H1 (cell line): Measurements from ENCODE around the gene PTPN22. TPM values are rescaled to one million over a fixed set of nuclear protein-coding genes. Genes with fewer than 3 reads are reported as not detected.

ENCODE experiments used
- CTCF ChIA-PET: fragments of 300-600 bp; sonication (Branson Sonifier 250); formaldehyde crosslinking; loops from one replicate; lab custom pipeline; 2021; ENCODE audit not compliant: partially characterized antibody; lab: Charles Lee
- POLR2A ChIA-PET: fragments of 300-600 bp; sonication (Branson Sonifier 250); formaldehyde crosslinking; loops from one replicate; lab custom pipeline; 2021; ENCODE audit warnings: inconsistent platforms; ENCODE audit not compliant: partially characterized antibody; lab: Charles Lee
- DNase-seq, 2 experiments: peaks; one replicate each; pipeline versions ENCODE4 v3.0.0 to v3.0.0-alpha.2; 2010 to 2022; ENCODE audit warnings: low spot score in 2 of 2, low read depth in 1 of 2, mixed read lengths in 1 of 2
- FAIRE-seq: peaks from 2 replicates; lab custom pipeline; 2011; peaks lifted over from hg19 to GRCh38; lab: Jason Lieb, UNC
- H2AFZ ChIP-seq: 2 replicates; pipeline ENCODE4 v1.8.1; 2012; ENCODE audit warnings: low read length, inconsistent platforms
- H2AK5ac ChIP-seq: 2 replicates; pipeline ENCODE4 v1.6.1; 2013; ENCODE audit warnings: low read depth, low read length
- H2BK120ac ChIP-seq: replicated peaks from 2 replicates; pipeline ENCODE3; 2013; ENCODE audit warnings: low read depth, low read length, inconsistent platforms
- H2BK12ac ChIP-seq: 2 replicates; pipeline ENCODE4 v1.6.1; 2013; ENCODE audit warnings: low read depth, low read length
- H2BK15ac ChIP-seq: 2 replicates; pipeline ENCODE4 v1.6.1; 2013; ENCODE audit warnings: low read length
- H2BK20ac ChIP-seq: 2 replicates; pipeline ENCODE4 v1.6.1; 2013; ENCODE audit warnings: low read length
- H2BK5ac ChIP-seq: 2 replicates; pipeline ENCODE4 v1.6.1; 2013; ENCODE audit warnings: low read depth, low read length
- H3K14ac ChIP-seq: 2 replicates; pipeline ENCODE4 v1.6.1; 2013; ENCODE audit warnings: inconsistent platforms; ENCODE audit not compliant: insufficient read length
- H3K18ac ChIP-seq: 2 replicates; pipeline ENCODE4 v1.6.1; 2013; ENCODE audit warnings: low read length; ENCODE audit errors: extremely low read depth
- H3K23ac ChIP-seq: 2 replicates; pipeline ENCODE4 v1.6.1; 2013; ENCODE audit warnings: inconsistent platforms; ENCODE audit not compliant: insufficient read length
- H3K23me2 ChIP-seq: 2 replicates; pipeline ENCODE4 v1.6.1; 2013; ENCODE audit warnings: low read depth, low read length
- H3K27ac ChIP-seq: 2 replicates; pipeline ENCODE4 v1.6.1; 2011; ENCODE audit warnings: low read depth, low read length, inconsistent platforms
- H3K27me3 ChIP-seq, 4 experiments: replicated peaks in 1 of 4; 1 replicate in 1 of 4; 2 replicates in 3 of 4; pipeline versions ENCODE4 v1.6.1 to v1.8.1; 2011 to 2013; ENCODE audit warnings: low read length in 3 of 4, mild to moderate bottlenecking in 3 of 4, inconsistent platforms in 2 of 4, mixed read lengths in 2 of 4, moderate library complexity in 1 of 4; ENCODE audit not compliant: control insufficient read depth in 3 of 4, insufficient read depth in 3 of 4; ENCODE audit errors: extremely low read depth in 1 of 4
- H3K36me3 ChIP-seq, 4 experiments: 2 replicates each; pipeline versions ENCODE4 v1.6.1 to v1.8.1; 2011 to 2013; ENCODE audit warnings: mild to moderate bottlenecking in 4 of 4, low read length in 3 of 4, moderate library complexity in 2 of 4, control low read depth in 1 of 4, inconsistent platforms in 1 of 4; ENCODE audit not compliant: insufficient read depth in 4 of 4, control insufficient read depth in 2 of 4
- H3K4ac ChIP-seq: replicated peaks from 2 replicates; pipeline ENCODE3; 2013; ENCODE audit warnings: low read length, low read depth, mixed read lengths, inconsistent platforms; ENCODE audit not compliant: insufficient read length
- H3K4me1 ChIP-seq, 4 experiments: replicated peaks in 1 of 4; 1 replicate in 1 of 4; 2 replicates in 3 of 4; pipeline versions ENCODE4 v1.6.1 to v1.8.1; 2011 to 2013; ENCODE audit warnings: low read length in 3 of 4, inconsistent platforms in 2 of 4, mixed read lengths in 1 of 4; ENCODE audit not compliant: insufficient read depth in 4 of 4, control insufficient read depth in 3 of 4
- H3K4me2 ChIP-seq, 2 experiments: 2 replicates each; pipeline versions ENCODE4 v1.6.1 to v1.8.1; 2011 to 2013; ENCODE audit warnings: low read depth in 2 of 2, low read length in 2 of 2, control low read depth in 1 of 2, inconsistent platforms in 1 of 2, mild to moderate bottlenecking in 1 of 2; ENCODE audit not compliant: insufficient read depth in 1 of 2
- H3K4me3 ChIP-seq, 4 experiments: fragments of 200-600, 300-600 bp in 1 of 4; sonication (generic), shearing (Covaris generic), sonication (Bioruptor Twin) in 1 of 4; 2 replicates each; pipeline versions ENCODE4 v1.5.1 to v1.8.1; 2011 to 2016; ENCODE audit warnings: low read length in 4 of 4, low read depth in 3 of 4, control low read depth in 2 of 4, inconsistent platforms in 2 of 4, mild to moderate bottlenecking in 2 of 4, mixed read lengths in 1 of 4, moderate library complexity in 1 of 4; ENCODE audit not compliant: insufficient read depth in 2 of 4; ENCODE audit errors: extremely low read depth in 1 of 4
- H3K56ac ChIP-seq: replicated peaks from 2 replicates; pipeline ENCODE3; 2013; ENCODE audit warnings: low read depth, mild to moderate bottlenecking, mixed read lengths, low read length, inconsistent platforms; ENCODE audit not compliant: insufficient read length
- H3K79me1 ChIP-seq: 2 replicates; pipeline ENCODE4 v1.6.1; 2013; ENCODE audit warnings: low read depth, low read length, control low read depth
- H3K79me2 ChIP-seq, 2 experiments: 2 replicates each; pipeline versions ENCODE4 v1.6.1 to v1.8.1; 2012 to 2013; ENCODE audit warnings: low read length in 2 of 2, mild to moderate bottlenecking in 2 of 2, inconsistent platforms in 1 of 2; ENCODE audit not compliant: insufficient read depth in 2 of 2, control insufficient read depth in 1 of 2
- H3K9ac ChIP-seq, 4 experiments: replicated peaks in 1 of 4; 1 replicate in 1 of 4; 2 replicates in 3 of 4; pipeline versions ENCODE4 v1.6.1 to v1.8.1; 2011 to 2013; ENCODE audit warnings: low read depth in 3 of 4, low read length in 3 of 4, control low read depth in 2 of 4, mild to moderate bottlenecking in 2 of 4, moderate library complexity in 2 of 4, inconsistent platforms in 1 of 4; ENCODE audit errors: extremely low read depth in 1 of 4
- H3K9me3 ChIP-seq, 2 experiments: 2 replicates each; pipeline versions ENCODE4 v1.6.1 to v1.8.1; 2012 to 2013; ENCODE audit warnings: mild to moderate bottlenecking in 2 of 2, moderate library complexity in 2 of 2, control low read depth in 1 of 2, inconsistent platforms in 1 of 2, low read depth in 1 of 2, low read length in 1 of 2, mixed read lengths in 1 of 2; ENCODE audit not compliant: insufficient read depth in 2 of 2
- H4K20me1 ChIP-seq, 2 experiments: replicated peaks in 1 of 2; 2 replicates each; pipeline versions ENCODE3 to v1.8.1; 2011 to 2013; ENCODE audit warnings: inconsistent platforms in 2 of 2, low read length in 2 of 2, mild to moderate bottlenecking in 1 of 2; ENCODE audit not compliant: insufficient read depth in 2 of 2, control insufficient read depth in 1 of 2
- H4K5ac ChIP-seq: 2 replicates; pipeline ENCODE4 v1.6.1; 2013; ENCODE audit warnings: low read length, low read depth, mixed read lengths, inconsistent platforms; ENCODE audit not compliant: insufficient read length
- H4K8ac ChIP-seq: 2 replicates; pipeline ENCODE4 v1.8.0; 2013; ENCODE audit warnings: mild to moderate bottlenecking, moderate library complexity, low read length, inconsistent platforms; ENCODE audit not compliant: insufficient read depth; ENCODE audit errors: extremely low read depth
- H4K91ac ChIP-seq: replicated peaks from 2 replicates; pipeline ENCODE3; 2013; ENCODE audit warnings: low read length, mixed read lengths, inconsistent platforms; ENCODE audit not compliant: insufficient read length
- CTBP2 ChIP-seq: IDR thresholded peaks from 2 replicates; pipeline ENCODE4 v1.7.0; 2011; ENCODE audit warnings: borderline replicate concordance, mild to moderate bottlenecking, moderate library complexity, mixed read lengths, low read length; ENCODE audit not compliant: insufficient read depth, insufficient read length
- WGBS, 2 experiments: shearing (Covaris generic) in 1 of 2; methylation state at CpG; one replicate each; pipeline versions ENCODE4 v1.1.6 to v1.1.7; 2013 to 2015; ENCODE audit warnings: low lambda C conversion rate in 2 of 2, mixed read lengths in 2 of 2, inconsistent platforms in 1 of 2, low coverage in 1 of 2, missing lambda C conversion rate in 1 of 2; ENCODE audit not compliant: insufficient replicate concordance in 2 of 2, insufficient coverage in 1 of 2, insufficient read length in 1 of 2; ENCODE audit errors: extremely low coverage in 1 of 2, missing lambda C conversion rate in 1 of 2; 5-methylcytosine and 5-hydroxymethylcytosine counted together
- polyA plus RNA-seq, 7 experiments: library from polyadenylated mRNA; depleted of rRNA in 3 of 7; stranded (reverse) in 5 of 7; unstranded in 2 of 7; fragments of >200 nt in 5 of 7; fragments of 200-250 nt in 2 of 7; gene quantifications; 1 replicate in 5 of 7; 2 replicates in 1 of 7; 4 replicates in 1 of 7; pipeline versions ENCODE4 v1.2.1 to v1.2.3, GENCODE V29; 2011 to 2013; ENCODE audit warnings: missing spikeins in 2 of 7, mixed read lengths in 2 of 7
- total RNA-seq: library from RNA; stranded (reverse); fragmentation: NEBNext Ultra II Directional; extraction: Animal tissue kit (Norgen Biotek cat#: 25700); gene quantifications from 2 replicates; pipeline ENCODE4 v1.2.1, GENCODE V29; 2021

PTPN22 gene
- total and polyA plus RNA-seq, 2 of the 8 experiments (the other 6 are each of a cell fraction or from before 2014, with no cell fraction given), result not detected

- no peak overlapping the region for H2AFZ ChIP-seq
- H3K27me3 ChIP-seq, result no peaks in the 10 kb centered on the region
- H4K8ac ChIP-seq, result no peak overlapping the region
- H2AK5ac ChIP-seq, result no peak overlapping the region
- H3K14ac ChIP-seq, result no peak overlapping the region
- WGBS, 2 experiments, result 87% methylated on average over 10 of the region's 15 CpGs; no CpG with 5 or more reads in 1 of the 2 experiments
- no peaks in the 10 kb centered on the region for H3K4me1 ChIP-seq
- H3K79me2 ChIP-seq, result peaks cover 12 to 34% of the 10 kb centered on the region in 2 experiments
- no peaks in the 10 kb centered on the region for H3K36me3 ChIP-seq
- FAIRE-seq (no peak), DNase-seq (no peak)
- no peak for TF ChIP-seq CTBP2
- no peak overlapping the region; the same call in 1 of the 2 replicates for H2BK12ac ChIP-seq
- no peak overlapping the region for H2BK120ac ChIP-seq
- no peak overlapping the region for H2BK15ac ChIP-seq
- ChIA-PET CTCF (no interaction called here), POLR2A (interaction anchor here (1.1 to 2.5 kb wide), 2 partner anchors 20 to 92 kb away, joined by 5 to 10 read pairs; partner anchors contain the start of genes AP4B1 and DCLRE1B)
- H3K18ac ChIP-seq, result no peak overlapping the region
- H4K5ac ChIP-seq, result no peak overlapping the region
- H2BK20ac ChIP-seq, result no peak overlapping the region
- peaks cover 2 to 4% of the 10 kb centered on the region in 2 experiments for H4K20me1 ChIP-seq
- peak overlapping the region in 1 of 2 experiments; percentile 51; a peak in 2 of 4 replicates for H3K4me2 ChIP-seq
- no peaks in the 10 kb centered on the region for H3K79me1 ChIP-seq
- no peak overlapping the region for H3K27ac ChIP-seq
- no peak overlapping the region for H3K9ac ChIP-seq
- H3K56ac ChIP-seq, result no peak overlapping the region
- H3K9me3 ChIP-seq, result no peaks in the 10 kb centered on the region
- no peak overlapping the region for H2BK5ac ChIP-seq
- no peak overlapping the region for H3K4ac ChIP-seq
- no peak overlapping the region for H3K23ac ChIP-seq
- no peak overlapping the region for H4K91ac ChIP-seq
- no peaks in the 10 kb centered on the region; the same call in 1 of the 2 replicates for H3K23me2 ChIP-seq
- H3K4me3 ChIP-seq, result peak overlapping the region in 1 of 4 experiments; percentile 85; a peak in 2 of 8 replicates
These were observed 58.3 kb downstream of the PTPN22 start for GRCh38 chr1:113813218-113813617.
